Inferior parietal cortex (tissue), 1 donor: Measurements from ENCODE around the gene JAKMIP3.
"Not testable (repeated sequence)": the region's sequence is repeated elsewhere in the genome, so short reads cannot be mapped to it uniquely, and the experiment has no call there.

ENCODE experiments used
- DNase-seq: peaks from one replicate; pipeline ENCODE4 v3.0.0-alpha.2; 2016; ENCODE audit errors: extremely low spot score

Gene JAKMIP3

GRCh38 chr10:132064082-132064755 is 1.5 kb upstream of the JAKMIP3 start:
- DNase-seq: peak; percentile 66

DNA sequence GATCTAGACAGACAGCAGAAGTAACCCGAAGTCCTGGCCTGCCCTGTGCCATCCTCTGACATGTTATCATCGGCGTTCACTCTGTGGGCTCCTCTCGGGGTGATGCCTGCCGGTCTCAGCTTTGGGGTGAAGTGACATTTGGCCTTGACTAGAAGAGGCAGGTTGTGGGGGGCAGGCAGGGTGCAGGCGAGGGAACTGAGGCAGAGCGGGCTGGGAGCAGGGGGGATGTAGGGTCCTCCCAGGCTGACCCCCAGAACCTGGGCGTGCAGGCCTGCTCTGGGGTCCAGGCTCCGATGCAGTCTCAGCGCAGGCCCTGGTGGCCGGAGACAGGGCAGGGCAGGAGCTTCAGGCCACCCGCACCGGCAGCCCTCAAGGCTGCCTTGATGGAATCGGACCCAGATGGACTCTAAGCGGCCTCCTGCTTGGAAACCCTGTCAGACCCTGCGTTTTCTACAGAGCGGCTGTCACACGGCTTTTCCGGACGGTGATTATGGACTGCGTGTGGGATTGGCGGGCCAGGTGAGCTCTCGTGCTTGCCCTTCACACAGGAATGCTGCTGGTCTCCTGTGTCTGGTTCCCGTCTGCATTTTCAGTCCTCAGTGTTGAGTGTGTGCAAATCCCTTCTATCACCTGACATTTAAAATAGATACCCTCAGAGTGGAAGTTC is 842 bp upstream of the JAKMIP3 start:
- DNase-seq: peak; percentile 33

GRCh38 chr10:132066186-132066585 is 440 bp downstream of the JAKMIP3 start:
- DNase-seq: no peak

DNA sequence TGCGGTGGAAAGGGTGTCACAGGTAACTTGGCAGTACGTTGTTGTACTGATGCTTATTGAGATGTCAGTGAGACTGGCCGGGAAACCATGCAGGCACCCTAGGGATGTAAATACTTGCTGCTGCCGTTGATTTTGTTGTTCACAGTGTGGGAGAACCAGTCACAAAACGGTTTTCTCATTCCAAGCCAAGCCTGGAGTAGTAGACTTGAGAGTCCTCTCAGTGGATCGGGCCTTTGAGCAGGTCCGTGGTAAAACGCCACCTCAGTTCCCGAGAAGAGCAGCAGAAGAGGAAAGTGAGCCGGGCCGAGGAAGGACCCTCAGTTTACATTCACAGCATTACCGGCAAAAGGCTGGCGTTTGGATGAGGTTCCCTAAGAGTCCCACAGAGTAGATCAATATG is 1.1 kb downstream of the JAKMIP3 start:
- peak; percentile 35 for DNase-seq

GRCh38 chr10:132068431-132069121 is 2.8 kb downstream of the JAKMIP3 start:
- DNase-seq: no peak

DNA sequence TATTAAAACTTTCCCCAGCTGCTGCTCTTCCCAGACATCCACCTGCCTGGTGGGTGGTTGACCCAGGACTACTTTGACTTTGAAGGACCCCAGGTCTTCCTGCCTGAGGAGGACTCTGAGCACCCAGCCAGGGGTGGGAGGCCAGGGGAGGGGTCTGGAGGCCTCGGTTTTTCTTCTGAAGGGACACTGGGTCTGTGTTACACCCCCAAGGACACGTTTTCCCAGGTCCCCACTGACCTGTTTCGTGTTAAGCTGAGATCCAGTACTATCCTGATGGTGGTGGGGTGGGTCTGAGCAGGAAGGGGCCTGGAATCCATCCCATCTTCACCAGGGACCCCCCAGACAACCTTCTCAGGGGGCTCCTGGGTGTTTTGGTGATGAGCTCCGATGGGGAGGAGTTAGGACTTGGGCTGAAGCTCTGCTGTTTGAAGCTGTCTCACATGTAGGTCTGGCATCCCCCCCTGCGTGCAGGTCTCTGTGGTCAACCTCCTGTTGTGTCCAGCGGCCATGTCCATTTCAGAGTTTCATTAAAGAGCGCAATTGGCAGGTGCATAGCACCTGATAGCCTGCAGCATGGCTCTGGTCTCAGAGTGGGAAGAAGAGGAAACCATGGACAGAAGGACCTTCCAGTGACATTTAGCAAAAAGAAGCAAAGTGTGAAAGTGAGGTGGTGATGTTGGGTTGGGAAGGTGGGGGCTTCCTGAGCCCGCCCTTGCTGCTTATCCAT is 3.5 kb downstream of the JAKMIP3 start:
- no peak for DNase-seq

DNA sequence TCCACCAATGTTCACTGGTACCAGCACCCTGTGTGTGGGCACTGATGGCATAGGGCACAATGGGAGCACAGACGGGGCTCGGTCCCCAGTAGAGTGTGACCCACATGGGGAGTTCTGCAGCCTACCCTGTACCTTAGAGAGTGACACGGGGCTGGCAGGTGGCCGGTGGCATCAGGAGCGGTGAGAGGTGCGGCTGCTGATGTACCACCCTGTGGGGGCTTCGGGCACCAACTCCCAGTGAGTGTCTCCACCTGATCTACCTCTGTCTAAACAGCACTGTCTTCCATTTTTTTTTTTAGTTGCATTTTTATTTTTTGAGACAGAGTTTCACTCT is 4.1 kb downstream of the JAKMIP3 start:
- DNase-seq: no peak

- no peak for DNase-seq
Observed at GRCh38 chr10:132070724-132071123, 5.0 kb downstream of the JAKMIP3 start.

- no peak for DNase-seq
Observed at GRCh38 chr10:132071667-132072066, 5.9 kb downstream of the JAKMIP3 start.

DNA sequence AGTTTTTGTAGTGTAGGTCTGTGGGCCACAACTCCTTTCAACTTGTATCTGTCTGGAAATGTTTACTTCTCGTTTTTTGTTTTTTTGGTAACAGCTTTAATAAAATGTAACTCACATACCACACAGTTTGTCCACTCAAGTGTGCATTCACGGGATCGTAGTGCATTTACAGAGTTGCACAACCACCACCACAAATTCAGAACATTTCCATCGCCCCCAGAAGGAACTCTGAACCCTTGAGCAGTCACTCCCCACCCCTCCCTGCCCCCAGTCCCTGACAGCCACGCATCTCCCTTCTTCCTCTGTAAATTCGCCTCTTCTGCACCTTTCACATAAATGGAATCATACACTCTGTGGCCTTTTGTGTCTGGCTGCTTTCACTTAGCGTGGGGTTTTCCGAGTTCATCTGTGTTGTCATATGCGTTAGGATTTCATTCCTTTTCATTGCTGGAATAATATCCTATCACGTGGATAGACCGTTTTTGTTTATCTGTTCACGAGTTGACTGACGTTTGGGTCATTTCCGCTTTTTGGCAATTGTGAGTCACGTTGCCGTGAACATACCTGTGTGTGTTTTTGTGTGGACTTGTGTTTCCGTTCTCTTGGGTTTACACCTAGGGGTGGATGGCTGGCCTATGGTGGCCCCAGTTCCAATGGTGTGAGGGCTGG is 10.3 kb downstream of the JAKMIP3 start:
- no peak for DNase-seq

GRCh38 chr10:132076578-132077081 is 10.9 kb downstream of the JAKMIP3 start:
- DNase-seq: no peak

- DNase-seq: no peak
Observed at GRCh38 chr10:132077091-132077490, 11.3 kb downstream of the JAKMIP3 start.

DNA sequence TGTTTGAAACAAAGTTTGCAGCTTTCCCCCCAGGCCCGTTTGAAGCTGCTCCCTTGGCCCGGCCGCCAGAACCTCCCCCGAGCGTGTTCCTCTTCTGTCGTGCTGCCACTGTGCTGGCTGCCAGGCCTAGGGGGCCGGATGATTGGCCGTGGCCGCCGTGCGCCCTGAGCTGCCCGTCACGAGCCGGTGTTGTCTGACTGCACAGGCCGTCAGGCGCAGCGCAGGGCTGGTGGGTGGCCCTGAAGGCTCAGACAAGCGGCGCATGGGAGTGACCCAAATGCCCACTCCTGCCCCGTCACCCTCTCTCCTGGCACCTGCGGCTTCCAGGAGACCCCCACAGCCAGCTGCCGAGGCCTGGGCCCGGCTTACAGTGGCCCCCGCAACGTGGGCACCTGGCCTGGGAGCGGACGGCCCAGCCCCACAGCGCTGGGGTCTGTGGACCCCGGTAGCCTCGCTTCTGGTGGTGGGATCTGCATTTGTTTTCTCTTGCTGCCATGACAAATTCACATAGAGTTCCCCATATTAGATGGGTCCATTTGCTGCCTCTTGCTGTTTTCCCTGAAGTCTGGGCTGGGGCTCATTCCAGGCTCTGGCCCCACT is 13.1 kb downstream of the JAKMIP3 start:
- no peak for DNase-seq

DNA sequence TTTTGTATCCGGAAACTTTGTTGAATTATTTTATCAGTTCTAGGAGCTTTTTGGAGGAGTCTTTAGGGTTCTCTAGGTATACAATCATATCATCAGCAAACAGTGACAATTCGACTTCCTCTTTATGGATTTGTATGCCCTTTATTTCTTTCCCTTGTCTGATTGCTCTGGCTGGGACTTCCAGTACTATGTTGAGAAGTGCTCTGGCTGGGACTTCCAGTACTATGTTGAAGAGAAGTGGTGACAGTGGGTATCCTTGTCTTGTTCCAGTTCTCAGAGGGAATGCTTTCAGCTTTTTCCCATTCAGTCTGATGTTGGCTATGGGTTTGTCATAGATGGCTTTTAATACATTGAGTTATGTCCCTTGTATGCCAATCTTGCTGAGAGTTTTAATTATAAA is 18.6 kb downstream of the JAKMIP3 start:
- DNase-seq: not testable (repeated sequence)

DNA sequence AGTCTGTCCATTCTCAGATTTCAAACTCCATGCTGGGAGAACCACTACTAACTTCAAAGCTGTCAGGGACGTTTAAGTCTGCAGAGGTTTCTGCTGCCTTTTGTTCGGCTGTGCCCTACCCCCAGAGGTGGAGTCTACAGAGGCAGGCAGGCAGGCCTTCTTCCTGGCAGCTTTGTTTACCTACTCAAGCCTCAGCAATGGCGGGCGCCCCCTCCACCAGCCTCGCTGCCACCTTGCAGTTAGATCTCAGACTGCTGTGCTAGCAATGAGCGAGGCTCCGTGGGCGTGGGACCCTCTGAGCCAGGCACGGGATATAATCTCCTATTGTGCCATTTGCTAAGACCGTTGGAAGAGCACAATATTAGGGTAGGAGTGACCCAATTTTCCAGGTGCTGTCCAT is 27.5 kb downstream of the JAKMIP3 start:
- DNase-seq: not testable (repeated sequence)

DNA sequence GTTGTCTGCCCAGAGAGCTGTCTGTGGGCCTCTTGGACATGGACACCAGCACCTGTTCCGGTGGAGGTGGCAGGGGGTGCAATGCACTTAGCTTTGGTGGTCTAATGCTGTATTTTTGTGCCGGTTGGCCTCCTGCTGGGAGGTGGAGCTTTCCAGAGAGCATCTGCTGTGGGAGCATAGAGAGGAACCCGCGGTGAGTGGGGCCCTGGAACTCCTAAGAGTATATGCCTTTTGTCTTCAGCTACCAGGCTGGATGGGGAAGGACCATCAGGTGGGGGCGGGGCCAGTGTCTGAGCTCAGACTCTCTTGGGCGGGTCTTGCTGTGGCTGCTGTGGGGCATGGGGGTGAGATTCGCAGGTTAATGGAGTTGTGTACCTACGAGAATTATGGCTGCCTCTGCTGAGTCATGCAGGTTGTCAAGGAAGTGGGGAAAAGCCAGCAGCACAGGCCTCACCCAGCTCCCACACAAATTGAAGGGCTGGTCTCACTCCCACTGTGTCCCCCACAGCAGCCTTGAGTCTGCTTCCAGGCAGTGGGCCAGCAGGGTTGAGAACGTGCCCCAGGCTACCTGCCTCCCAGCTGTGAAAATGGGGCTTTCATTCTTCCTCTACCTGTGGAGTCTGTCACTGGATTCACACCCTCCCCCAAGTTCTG is 29.0 kb downstream of the JAKMIP3 start:
- no peak for DNase-seq

GRCh38 chr10:132095403-132096113 is 29.8 kb downstream of the JAKMIP3 start:
- no peak for DNase-seq

DNA sequence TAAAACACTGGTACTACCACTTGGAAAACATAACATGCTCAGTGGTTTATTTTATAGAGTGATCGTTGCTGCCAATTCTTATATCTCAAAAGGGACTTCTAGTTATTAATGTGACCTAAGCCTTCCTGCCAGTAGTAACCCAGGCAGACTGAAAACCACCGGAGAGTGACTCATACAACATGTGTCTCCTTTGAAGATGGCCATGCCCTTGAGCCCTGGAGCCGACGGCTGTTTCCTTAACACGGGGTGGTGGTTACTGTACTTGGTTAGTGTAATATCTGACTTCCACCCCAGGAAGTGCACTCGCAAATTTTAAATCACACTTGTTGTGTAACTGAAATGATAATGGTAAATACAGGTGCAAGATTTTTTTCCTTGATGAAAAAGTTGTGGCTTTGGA is 30.5 kb downstream of the JAKMIP3 start:
- DNase-seq: no peak

DNA sequence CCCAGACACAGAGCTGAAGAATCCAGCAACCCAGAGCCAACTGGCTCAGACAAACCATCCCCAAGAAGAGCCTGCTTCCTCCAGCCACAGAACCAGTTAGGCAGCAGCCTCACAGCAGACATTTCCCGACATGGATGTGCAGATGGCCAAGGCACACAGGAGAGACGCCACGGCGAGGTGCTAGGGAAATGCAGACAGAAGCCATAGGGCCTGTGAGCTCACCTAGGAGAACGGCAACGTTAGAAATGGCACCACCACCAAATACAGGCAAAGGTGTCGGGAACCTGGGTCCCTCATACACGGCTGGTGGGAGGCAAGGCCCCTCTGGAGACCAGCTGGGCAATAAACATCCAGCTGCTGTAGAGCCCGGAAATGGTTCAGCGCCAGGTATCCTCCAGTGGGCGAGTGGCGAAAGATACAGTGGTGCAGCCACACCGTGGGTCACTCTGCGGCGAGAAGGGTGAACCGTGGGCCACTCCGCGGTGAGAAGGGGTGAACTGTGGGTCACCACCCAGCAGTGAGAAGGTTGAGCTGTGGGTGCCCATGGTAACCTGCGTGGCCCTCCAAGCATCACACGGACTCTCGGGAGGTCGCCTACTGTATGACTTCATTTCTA is 31.2 kb downstream of the JAKMIP3 start:
- no peak for DNase-seq
